Activated CD4-positive, CD25-positive, alpha-beta regulatory T cell treated with anti-CD3 and anti-CD28 coated beads, Interleukin-2, amount 50 U/mL, for 16 hours (primary cell): ENCODE results near the gene OR51S1.
"Not testable (repeated sequence)": the region's sequence is repeated elsewhere in the genome, so short reads cannot be mapped to it uniquely, and the experiment has no call there.

Source experiments
- DNase-seq: peaks from one replicate; pipeline ENCODE4 v3.0.0-alpha.2; 2020; ENCODE audit warnings: low read depth, low spot score

The OR51S1 gene

DNA sequence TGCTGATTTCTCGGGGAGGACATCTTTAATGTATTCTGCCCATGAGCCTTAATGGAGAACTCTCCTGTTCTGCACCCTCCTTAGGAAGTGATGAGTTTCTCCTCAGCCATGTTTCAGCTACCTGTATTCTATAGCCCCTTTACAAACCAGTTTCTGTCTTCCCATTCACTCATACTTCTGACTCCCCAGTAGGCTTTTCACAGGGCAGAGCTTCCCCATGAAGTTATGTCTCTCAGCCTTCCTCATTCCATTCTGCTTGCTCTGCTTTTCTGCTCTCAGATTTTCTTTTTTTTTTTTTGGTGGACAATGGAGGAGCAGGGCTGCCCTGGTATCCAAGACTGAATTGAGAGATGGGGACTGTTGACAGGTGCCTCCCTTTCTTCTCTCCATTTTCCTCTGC, 40.5 kb downstream of the OR51S1 start:
- no peak for DNase-seq

DNA sequence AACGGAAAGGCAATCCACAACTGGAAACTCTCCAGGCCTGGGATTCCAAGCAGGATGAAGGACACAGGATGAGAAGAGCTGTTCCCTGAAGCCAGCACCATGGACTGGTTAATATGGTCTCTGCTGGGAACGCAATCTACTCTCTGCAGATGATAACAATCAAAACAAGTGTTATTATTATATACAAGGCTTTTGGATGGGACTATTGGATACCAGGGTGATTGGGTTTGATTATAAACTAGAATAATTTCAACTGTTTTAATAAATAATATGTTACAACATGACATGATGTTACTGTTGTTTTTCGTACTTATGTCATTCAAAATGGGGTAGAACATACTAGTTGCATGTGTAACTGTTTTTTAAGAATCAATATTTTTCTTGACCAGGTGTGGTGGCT, 44.7 kb downstream of the OR51S1 start, which contains the start of gene OR52R1:
Gene OR52R1 (minus strand): TSS at position 101 of the 400 bp plus-strand sequence. CDS start 0 bp downstream, at position 101.
- DNase-seq: no peak

DNA sequence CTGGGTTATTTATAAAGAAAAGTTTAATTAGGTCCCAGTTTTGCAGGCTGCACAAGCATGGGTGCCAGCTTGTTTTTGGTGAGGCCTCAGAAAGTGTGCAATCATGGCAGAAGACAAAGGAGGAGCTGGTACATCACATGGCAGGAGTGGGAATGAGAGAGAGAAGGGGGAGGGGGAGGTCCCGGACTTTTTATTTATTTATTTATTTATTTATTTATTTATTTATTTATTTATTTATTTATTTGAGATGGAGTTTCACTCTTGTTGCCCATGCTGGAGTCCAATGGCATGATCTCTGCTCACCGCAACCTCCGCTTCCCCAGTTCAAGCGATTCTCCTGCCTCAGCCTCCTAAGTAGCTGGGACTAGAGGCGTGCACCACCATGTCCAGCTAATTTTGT, 47.7 kb downstream of the OR51S1 start:
- not testable (repeated sequence) for DNase-seq

DNA sequence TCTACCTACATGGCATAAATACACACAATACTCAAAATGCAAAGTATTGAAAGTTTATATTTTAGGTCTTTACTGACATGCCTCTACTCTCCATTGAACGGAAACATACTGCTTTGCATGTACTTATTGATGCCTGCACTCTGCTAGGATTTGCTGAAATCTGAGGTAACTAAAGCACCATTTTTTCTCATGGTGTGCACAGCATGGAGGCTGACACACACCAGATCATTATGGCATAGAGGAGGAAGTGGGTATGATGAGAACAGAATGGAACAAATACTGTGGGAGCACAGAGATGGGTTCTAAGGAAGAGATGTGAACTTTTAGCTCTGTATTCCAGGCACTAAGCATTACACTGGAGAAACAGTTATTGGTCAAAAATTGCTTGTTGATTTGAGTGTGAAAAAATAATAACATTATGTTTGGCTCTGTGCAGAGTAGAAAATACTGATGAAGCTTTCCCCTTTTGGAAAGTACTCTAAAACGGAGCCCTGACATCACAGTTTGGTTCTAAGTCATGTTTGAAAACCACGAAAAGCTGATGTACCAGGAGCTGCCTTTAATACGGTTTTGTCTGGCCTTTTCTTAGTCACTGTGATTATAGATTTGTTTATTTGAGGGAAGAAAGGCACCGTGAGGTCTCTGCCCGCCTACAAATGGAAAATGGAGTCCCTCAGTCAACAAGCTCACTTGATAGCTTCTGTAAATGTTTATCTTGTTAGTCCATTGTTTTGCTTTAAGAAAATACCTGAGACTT, 50.4 kb downstream of the OR51S1 start:
- DNase-seq: no peak
